SK-N-MC (cell line): ENCODE data around the gene MCRIP1.
A peak's percentile ranks its signal among the peaks of the same experiment; 100 is the strongest.

Experiments
- DNase-seq: peaks from one replicate; pipeline ENCODE4 v3.0.0-alpha.2; 2011; ENCODE audit warnings: low read depth, low spot score
- H3K27ac ChIP-seq: fragments of 200-600 bp; sonication (generic); 2 replicates; pipeline ENCODE4 v1.5.1; 2016; ENCODE audit warnings: mixed run types
- H3K36me3 ChIP-seq: fragments of 200-600 bp; sonication (generic); 2 replicates; pipeline ENCODE4 v1.6.1; 2017; ENCODE audit warnings: antibody characterized with exemption, low read length, mixed read lengths; ENCODE audit not compliant: insufficient read depth
- H3K4me3 ChIP-seq: fragments of 200-600 bp; sonication (generic); 2 replicates; pipeline ENCODE4 v1.5.1; 2016
- H3K9ac ChIP-seq: fragments of 200-600 bp; sonication (generic); 2 replicates; pipeline ENCODE4 v1.8.0; 2017; ENCODE audit warnings: mixed run types, mixed read lengths; ENCODE audit not compliant: insufficient read length
- H3K9me3 ChIP-seq: fragments of 200-600 bp; sonication (generic); 2 replicates; pipeline ENCODE4 v1.6.1; 2017; ENCODE audit warnings: low read depth, mild to moderate bottlenecking, antibody characterized with exemption, low read length, moderate library complexity, mixed read lengths
- EZH2 ChIP-seq: fragments of 200-600 bp; sonication (generic); IDR thresholded peaks from one replicate; pipeline ENCODE4 v1.6.1; 2017; ENCODE audit warnings: antibody characterized with exemption
- FOXP2 ChIP-seq: optimal IDR thresholded peaks from 2 replicates; pipeline ENCODE3; 2011; ENCODE audit warnings: mild to moderate bottlenecking, moderate library complexity; ENCODE audit not compliant: insufficient read depth; ENCODE audit errors: extremely low read length, control extremely low read depth
- POLR2AphosphoS5 ChIP-seq: IDR thresholded peaks from 2 replicates; pipeline ENCODE4 v1.6.1; 2012; ENCODE audit warnings: mild to moderate bottlenecking, low read depth, low read length, borderline replicate concordance

Gene MCRIP1

GRCh38 chr17:81869221-81870130 lies 36.4 kb upstream of the MCRIP1 start:
- peak overlapping the region; percentile 94 for H3K9ac ChIP-seq
- H3K27ac ChIP-seq: peak overlapping the region; percentile 91
- peaks cover 29% of the 10 kb centered on the region for H3K36me3 ChIP-seq
- peak overlapping the region; percentile 82 for H3K4me3 ChIP-seq
- DNase-seq: no peak
- H3K9me3 ChIP-seq: no peaks in the 10 kb centered on the region
- TF ChIP-seq EZH2 (no peak), POLR2AphosphoS5 (no peak; the same call in 1 of the 2 replicates), FOXP2 (no peak)

- Histone ChIP-seq H3K27ac (peak overlapping the region; percentile 91), H3K4me3 (no peak overlapping the region), H3K36me3 (peaks cover 29% of the 10 kb centered on the region), H3K9me3 (no peaks in the 10 kb centered on the region), H3K9ac (no peak overlapping the region)
- TF ChIP-seq POLR2AphosphoS5 (no peak; the same call in 1 of the 2 replicates), FOXP2 (no peak), EZH2 (no peak)
- DNase-seq: no peak
These were observed 35.7 kb upstream of the MCRIP1 start for GRCh38 chr17:81868674-81869220.

- no peak for DNase-seq
- Histone ChIP-seq H3K27ac (peak overlapping the region; percentile 91), H3K9ac (peak overlapping the region; percentile 16)
These were observed 35.0 kb upstream of the MCRIP1 start for GRCh38 chr17:81867991-81868673.

GRCh38 chr17:81867170-81867990 lies 34.3 kb upstream of the MCRIP1 start:
- Histone ChIP-seq H3K9me3 (no peaks in the 10 kb centered on the region), H3K27ac (peak overlapping the region; percentile 91), H3K4me3 (no peak overlapping the region; the same call in 1 of the 2 replicates), H3K36me3 (peaks cover 31% of the 10 kb centered on the region), H3K9ac (peak overlapping the region; percentile 16)
- no peak for DNase-seq
- TF ChIP-seq POLR2AphosphoS5 (peak; percentile 77), EZH2 (no peak), FOXP2 (no peak)

More at GRCh38 chr17:81867991-81868673, 35.0 kb upstream of the MCRIP1 start:
- Histone ChIP-seq H3K4me3 (no peak overlapping the region; the same call in 1 of the 2 replicates), H3K36me3 (peaks cover 30% of the 10 kb centered on the region), H3K9me3 (no peaks in the 10 kb centered on the region)
- TF ChIP-seq EZH2: no peak
- no peak for TF ChIP-seq POLR2AphosphoS5
- TF ChIP-seq FOXP2: no peak

- Histone ChIP-seq H3K9ac (no peak overlapping the region), H3K27ac (peak overlapping the region; percentile 91)
These were observed 33.5 kb upstream of the MCRIP1 start for GRCh38 chr17:81866440-81867169.

GRCh38 chr17:81865733-81866439 lies 32.8 kb upstream of the MCRIP1 start:
- Histone ChIP-seq H3K27ac (peak overlapping the region; percentile 91), H3K9me3 (no peaks in the 10 kb centered on the region), H3K9ac (no peak overlapping the region), H3K4me3 (no peak overlapping the region), H3K36me3 (peaks cover 31% of the 10 kb centered on the region)
- DNase-seq: no peak
- TF ChIP-seq EZH2 (no peak), POLR2AphosphoS5 (no peak), FOXP2 (no peak)

More at GRCh38 chr17:81866440-81867169, 33.5 kb upstream of the MCRIP1 start:
- Histone ChIP-seq H3K36me3 (peaks cover 31% of the 10 kb centered on the region), H3K9me3 (no peaks in the 10 kb centered on the region), H3K4me3 (no peak overlapping the region)
- no peak for DNase-seq
- TF ChIP-seq FOXP2 (no peak), EZH2 (no peak), POLR2AphosphoS5 (no peak; the same call in 1 of the 2 replicates)
